Fibroblast of gingiva (primary cell): ENCODE results near the gene DOCK3.
"Not testable (repeated sequence)": the region's sequence is repeated elsewhere in the genome, so short reads cannot be mapped to it uniquely, and the experiment has no call there.

ENCODE experiments used
- DNase-seq: peaks from one replicate; pipeline ENCODE4 v3.0.0-alpha.2; 2011; ENCODE audit warnings: low read depth

Gene DOCK3

GRCh38 chr3:50804376-50804775 is 129.6 kb downstream of the DOCK3 start:
- not testable (repeated sequence) for DNase-seq

DNA sequence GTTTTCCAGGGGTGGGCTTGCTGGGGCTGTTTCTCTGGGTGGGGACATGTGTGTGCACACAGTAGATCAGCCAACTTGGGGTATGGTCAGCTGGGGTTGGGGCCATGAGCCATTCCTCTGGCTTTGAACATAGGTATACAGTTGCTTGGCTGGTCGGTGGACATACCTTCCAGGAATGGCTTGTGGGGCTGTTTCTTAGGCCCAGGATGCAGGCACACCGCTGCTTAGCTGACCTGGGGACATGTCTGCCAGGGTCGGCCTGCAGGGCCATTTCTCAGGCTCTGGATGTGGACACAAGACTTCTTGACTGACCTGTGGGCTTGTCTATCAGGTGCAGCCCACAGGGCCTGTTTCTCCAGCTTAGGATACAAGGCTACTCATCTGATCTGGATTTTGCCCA is 130.6 kb downstream of the DOCK3 start:
- no peak for DNase-seq

DNA sequence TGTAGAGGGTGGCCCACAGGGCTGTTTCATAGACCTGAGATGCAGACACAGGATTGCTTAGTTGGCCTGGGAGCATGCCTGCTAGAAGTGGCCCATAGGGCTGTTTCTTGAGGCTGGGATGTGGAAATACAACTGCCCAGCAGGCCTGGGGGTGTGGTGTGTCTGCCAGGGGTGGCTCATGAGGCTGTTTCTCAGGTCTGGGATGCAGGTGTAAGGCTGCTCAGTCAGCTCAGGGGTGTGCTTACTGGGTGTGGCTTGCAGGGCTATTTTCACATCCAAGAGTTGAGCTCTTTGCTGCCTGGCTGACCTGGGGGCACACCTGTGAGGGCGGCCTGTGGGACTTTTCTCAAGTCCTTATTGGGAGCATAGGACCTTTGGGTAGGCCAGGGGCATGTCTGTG is 131.3 kb downstream of the DOCK3 start:
- no peak for DNase-seq

DNA sequence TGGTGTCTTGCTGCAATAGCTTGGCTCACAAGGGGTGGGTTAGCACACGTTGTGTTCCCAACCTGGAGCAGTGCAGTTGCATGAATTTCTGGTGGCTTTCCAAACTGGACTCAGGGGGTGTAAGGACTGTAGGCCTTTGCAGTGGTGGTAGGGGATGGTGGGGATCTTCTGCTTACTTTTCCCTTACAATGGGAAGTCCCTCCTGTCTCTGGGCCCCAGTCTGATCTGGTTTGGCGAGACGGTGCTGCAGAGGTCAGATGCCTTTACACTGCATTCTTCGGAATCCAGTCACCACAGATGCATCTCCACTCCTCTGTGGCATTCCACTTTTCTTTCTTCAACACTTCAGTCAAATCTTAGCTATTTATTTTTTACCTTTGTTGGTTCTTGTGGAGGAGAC is 132.1 kb downstream of the DOCK3 start:
- DNase-seq, result no peak

DNA sequence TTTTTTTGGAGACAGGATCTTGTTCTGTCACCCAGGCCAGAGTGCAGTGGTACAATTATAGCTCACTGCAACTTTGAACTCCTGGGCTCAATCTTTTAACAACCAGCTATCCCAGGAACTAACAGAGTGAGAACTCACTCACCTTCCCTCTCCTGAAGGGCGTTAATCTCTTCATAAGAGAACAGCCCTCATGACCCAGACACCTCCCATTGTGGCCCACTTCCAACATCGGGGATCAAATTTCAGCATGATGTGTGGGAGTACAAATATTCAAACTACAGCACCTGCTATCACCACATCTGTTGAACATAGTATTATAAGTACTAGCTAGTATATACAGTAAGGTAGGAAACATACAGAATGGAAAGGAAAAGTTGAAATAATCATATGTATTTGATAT is 132.5 kb downstream of the DOCK3 start:
- DNase-seq, result no peak

DNA sequence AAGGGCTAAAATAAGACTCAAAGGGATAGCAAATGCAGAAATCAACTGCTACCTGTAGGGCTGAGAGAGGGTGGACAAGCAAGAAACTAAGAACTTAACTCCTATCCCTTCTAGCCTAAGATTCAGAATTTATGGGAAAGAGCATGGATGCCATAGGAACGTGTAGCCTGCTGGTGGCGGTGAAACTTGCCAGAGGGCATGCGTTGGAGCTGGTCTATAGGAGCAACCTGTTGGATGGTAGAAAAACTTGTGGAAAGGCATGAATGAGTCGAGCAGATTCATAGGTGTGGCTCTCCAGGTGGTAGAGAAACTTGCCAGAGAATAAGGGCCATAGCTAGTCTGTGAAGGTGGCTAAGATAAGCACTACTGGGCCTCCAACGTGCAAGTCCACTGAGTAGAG is 137.2 kb downstream of the DOCK3 start:
- DNase-seq, result no peak

DNA sequence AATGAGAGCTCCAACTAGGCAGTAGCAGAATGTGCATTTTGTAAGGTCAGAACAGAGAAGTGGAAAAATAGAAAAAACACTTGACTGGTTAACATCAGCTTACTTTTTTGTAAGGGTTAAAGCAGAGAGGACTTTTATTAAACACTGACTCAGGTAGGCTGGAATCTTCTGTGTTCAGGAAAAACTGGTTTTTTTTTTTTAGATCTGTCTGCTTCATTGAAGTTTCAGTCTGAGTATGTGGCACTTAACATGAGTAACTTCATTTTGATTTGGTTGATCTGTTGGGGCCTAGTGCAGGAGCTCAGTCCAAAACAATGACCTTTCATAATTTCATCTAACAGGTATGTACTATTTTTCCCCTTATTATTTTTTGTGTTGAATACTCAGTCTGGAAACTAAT is 141.1 kb downstream of the DOCK3 start:
- DNase-seq, result no peak

DNA sequence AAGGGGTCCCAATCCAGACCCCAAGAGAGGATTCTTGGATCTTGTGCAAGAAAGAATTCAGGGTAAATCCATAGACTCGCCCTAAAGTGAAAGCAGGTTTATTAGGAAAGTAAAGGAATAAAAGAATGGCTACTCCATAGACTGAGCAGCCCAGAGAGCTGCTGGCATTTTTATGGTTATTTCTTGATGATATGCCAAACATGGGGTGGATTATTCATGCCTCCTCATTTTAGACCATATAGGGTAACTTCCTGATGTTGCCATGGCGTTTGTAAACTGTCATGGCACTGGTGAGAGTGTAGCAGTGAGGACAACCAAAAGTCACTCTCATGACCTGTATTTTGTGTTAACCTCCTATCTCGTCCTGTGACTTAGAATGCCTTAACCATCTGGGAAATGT is 142.2 kb downstream of the DOCK3 start:
- DNase-seq, result no peak

DNA sequence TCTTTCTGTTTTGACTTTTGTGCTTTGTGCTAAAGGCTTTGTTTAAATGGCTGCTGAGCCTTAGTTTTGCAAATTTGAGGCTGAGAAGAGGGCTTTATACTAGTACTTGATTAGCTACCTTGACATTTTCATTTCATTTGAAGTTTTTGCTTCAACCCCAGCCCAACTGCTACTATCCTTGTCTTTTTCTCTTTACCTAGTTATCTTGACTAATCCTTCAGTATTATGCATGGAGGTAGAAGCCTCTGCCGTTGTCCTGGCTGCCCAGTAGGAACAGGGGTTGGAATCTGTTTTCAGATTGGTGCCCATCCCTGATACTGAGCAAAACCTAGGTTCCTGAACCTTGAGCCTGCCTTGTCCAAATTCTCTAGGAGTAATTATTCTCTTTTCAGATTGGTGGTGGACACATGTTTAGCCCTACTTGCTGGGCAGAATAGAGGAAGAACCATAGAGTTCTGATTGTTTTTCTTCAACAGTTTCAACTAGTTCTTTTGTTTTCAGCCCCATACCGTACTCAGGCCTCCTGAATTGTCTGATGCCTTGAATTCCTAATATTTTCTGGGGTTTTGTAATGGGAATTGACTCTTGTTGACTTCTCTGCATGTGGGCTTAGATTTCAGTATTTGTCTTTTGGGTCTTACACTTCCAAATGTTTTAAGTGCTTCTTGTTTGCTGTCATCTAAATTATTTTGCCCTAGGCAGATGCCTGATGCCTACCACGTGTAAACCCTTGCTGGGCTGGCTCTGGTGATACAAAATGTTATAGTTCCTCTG is 143.2 kb downstream of the DOCK3 start:
- no peak for DNase-seq

DNA sequence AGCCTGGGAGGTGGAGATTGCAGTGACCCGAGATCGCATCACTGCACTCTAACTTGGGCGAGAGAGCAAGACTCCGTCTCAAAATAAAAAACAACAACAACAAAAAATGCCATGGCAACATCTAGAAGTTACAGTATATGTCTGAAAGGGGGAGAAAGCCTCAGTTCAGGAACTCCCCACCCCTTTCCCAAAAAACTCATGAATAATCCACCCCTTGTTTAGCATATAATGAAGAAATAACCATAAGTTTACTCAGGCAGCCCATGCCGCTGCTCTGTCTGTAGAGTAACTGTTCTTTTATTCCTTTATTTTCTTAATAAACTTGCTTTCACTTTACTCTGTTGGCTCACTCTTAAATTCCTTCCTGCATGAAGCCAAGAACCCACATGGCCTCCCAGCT is 145.2 kb downstream of the DOCK3 start:
- DNase-seq, result no peak

- DNase-seq, result no peak
These were observed 151.1 kb downstream of the DOCK3 start for GRCh38 chr3:50825841-50826240.

- DNase-seq, result no peak
These were observed 155.7 kb downstream of the DOCK3 start for GRCh38 chr3:50830451-50830850.

GRCh38 chr3:50831009-50831408 is 156.3 kb downstream of the DOCK3 start:
- DNase-seq, result not testable (repeated sequence)

DNA sequence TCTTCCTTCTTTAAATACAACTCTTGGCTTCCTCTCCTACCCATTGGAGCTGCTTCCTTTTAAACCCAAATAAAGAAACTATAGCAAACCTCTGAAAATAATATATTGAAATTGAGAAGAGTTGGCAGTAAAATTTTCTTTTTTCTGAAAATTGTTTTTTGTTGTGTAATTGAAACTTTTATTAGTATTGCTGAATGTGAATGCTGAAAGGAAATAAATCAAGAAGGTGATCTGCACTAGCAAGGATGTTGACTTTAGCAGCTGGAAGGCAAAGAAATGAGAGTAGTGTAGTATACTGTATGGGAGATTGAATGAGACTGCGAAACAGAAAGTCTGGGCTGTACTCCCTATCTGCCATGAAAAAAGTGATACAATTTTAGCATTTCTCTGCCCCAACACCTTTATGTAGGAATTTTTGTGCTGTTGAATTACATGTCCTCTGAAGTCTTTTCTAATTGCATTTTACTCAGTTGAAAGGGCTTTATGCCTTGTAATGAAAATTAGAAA is 166.3 kb downstream of the DOCK3 start:
- no peak for DNase-seq

- no peak for DNase-seq
These were observed 173.6 kb downstream of the DOCK3 start for GRCh38 chr3:50848308-50848707.

DNA sequence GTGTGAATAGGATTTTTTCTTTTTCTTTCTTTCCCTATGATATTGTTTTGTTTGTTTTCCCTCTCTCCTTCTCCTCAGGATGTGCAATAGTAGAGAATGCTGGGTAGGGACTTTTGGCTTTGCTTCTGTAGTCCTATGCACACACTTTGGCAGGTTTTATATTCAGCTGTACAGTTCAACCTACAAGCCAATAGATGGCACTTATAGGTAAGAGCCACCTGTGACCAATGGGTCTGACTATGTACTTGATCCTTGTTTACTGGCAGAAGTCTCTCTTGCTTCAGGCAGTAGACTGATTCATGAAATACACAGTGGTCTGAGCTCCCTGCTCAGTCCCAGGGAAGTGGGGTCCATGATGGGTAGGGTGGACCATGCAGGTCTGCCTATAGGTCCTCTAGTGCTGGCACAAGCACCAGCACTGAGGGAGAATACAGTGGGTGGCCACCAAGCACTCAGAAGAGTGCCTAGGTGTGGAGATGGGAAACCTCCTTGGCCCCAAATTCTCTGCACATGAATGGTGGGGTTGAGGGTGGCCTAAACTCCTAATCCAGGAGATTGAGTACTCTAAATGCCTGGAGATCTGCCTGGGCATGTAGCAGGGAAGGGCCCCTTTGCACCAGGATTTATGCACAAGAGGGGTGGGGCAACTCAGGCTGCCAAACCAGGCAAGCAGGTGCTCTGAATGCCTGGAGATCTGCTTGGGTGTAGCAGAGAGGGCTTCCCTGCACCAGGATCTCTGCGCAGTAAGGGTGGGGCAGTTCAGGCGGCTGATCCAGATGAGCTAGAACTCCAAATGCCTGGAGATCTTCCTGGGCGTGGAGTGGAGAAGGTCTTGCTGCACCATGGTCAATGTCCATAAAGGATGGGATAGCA is 176.1 kb downstream of the DOCK3 start:
- no peak for DNase-seq

- no peak for DNase-seq
These were observed 179.2 kb downstream of the DOCK3 start for GRCh38 chr3:50853936-50854335.

GRCh38 chr3:50862221-50862620 is 187.5 kb downstream of the DOCK3 start:
- DNase-seq, result no peak

DNA sequence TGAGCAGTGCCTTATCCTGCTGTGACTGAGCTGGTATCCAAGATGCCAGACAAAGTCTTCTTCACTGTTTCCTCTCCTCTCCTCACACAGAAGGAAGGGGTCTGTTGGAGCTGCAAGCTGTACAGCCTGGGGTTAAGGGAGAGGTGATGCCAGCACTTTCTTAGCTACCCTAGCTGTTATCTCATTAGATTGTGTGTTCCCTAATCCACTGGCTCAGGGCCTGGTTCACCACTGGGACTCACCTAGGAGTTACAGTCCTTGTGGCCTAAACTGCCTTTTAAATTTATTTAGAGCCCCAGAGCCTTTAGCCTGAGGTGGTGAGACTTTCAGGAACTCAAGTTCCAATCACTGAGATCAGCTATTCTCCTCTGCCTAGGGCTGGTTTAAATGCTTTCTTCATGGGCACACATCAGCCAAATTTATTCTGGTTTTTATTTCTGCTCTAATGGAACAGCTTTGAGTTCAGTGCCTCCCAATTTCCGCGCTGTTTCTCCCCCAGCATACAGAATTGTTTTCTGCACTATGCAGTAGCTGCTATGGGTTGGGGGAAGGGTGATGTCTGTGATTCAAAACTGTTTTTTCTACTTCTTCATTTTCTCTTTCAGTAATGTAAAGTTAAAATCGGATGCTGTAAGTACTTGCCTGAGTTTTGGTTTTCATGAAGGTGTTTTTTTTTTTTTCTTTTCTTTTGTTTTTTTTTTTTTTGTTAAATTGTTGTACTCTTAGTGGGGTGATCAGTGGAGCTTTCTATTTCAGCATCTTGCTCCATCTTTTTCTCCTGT is 198.8 kb downstream of the DOCK3 start:
- DNase-seq, result no peak

- not testable (repeated sequence) for DNase-seq
These were observed 200.1 kb downstream of the DOCK3 start for GRCh38 chr3:50874876-50875275.

- DNase-seq, result no peak
These were observed 202.2 kb downstream of the DOCK3 start for GRCh38 chr3:50876947-50877346.

DNA sequence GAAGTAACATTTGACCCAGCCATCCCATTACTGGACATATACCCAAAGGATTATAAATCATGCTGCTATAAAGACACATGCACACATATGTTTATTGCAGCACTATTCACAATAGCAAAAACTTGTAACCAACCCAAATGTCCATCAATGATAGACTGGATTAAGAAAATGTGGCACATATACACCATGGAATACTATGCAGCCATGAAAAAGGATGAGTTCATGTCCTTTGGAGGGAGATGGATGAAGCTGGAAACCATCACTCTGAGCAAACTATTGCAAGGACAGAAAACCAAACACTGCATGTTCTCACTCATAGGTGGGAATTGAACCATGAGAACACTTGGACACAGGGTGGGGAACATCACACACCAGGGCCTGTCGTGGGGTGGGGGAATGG is 208.0 kb downstream of the DOCK3 start:
- DNase-seq, result not testable (repeated sequence)
